T-helper 1 cell treated with Interleukin-12 subunit alpha and Interleukin-12 subunit beta and Interleukin-4 antibody, amounts not matched to agents 30 μg/mL and 1 μg/mL, for 36 hours (primary cell): ENCODE results near the gene MRPL41.
"Not testable (repeated sequence)": the region's sequence is repeated elsewhere in the genome, so short reads cannot be mapped to it uniquely, and the experiment has no call there.

Experiments used
- H3K27ac Mint-ChIP-seq: one replicate; pipeline ENCODE4 v1.8.0; 2021; ENCODE audit warnings: mild to moderate bottlenecking, mixed read lengths
- H3K27me3 Mint-ChIP-seq: one replicate; pipeline ENCODE4 v1.8.0; 2021; ENCODE audit warnings: low read depth, mixed read lengths
- H3K36me3 Mint-ChIP-seq: one replicate; pipeline ENCODE4 v1.8.0; 2021; ENCODE audit warnings: low read depth, mixed read lengths
- H3K4me1 Mint-ChIP-seq: one replicate; pipeline ENCODE4 v1.8.0; 2021; ENCODE audit warnings: low read depth, mixed read lengths
- H3K4me3 Mint-ChIP-seq: one replicate; pipeline ENCODE4 v1.8.0; 2021; ENCODE audit warnings: mild to moderate bottlenecking, moderate library complexity, mixed read lengths
- H3K9me3 Mint-ChIP-seq: one replicate; pipeline ENCODE4 v1.8.0; 2021; ENCODE audit warnings: mixed read lengths

The MRPL41 gene

DNA sequence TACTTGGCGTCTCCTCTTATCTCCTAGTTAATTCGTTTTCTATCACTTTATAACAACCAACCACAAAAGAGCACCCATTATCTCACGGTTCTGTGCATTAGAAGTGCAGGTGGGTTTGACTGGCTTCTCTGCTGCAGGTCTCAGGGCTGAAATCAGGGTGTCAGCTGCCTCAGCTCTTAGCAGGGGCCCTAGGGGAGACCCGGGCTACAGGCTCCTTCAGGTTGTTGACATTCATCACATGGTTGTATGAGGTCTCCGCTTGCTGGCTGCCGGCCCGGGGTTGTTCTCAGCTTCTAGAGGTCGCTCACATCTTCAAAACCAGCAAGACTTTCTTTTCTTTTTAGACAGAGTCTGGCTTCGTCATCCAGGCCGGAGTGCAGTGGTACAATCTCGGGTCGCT, 41.5 kb downstream of the MRPL41 start:
- no peaks in the 10 kb centered on the region for H3K36me3 Mint-ChIP-seq
- no peaks in the 10 kb centered on the region for H3K9me3 Mint-ChIP-seq
- H3K27ac Mint-ChIP-seq, result no peak overlapping the region
- H3K27me3 Mint-ChIP-seq, result no peaks in the 10 kb centered on the region
- peaks cover 9% of the 10 kb centered on the region for H3K4me1 Mint-ChIP-seq
- H3K4me3 Mint-ChIP-seq, result peak overlapping the region; percentile 16

DNA sequence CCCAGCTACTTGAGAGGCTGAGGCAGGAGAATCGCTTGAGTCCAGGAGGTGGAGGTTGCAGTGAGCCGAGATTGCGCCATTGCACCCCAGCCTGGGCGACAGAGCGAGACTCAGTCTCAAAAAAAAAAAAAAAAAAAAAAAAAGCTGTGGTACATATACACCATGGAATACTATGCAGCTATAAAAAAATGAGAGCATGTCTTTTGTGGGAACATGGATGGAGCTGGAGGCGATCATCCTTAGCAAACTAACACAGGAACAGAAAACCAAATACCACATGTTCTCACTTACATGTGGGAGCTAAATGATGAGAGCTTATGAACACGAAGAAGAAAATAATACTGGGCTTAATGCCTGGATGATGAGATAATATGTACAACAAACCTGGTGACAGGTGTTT, 44.9 kb downstream of the MRPL41 start:
- H3K4me1 Mint-ChIP-seq, H3K36me3 Mint-ChIP-seq, H3K9me3 Mint-ChIP-seq, H3K27me3 Mint-ChIP-seq, H3K27ac Mint-ChIP-seq, H3K4me3 Mint-ChIP-seq: not testable (repeated sequence)

DNA sequence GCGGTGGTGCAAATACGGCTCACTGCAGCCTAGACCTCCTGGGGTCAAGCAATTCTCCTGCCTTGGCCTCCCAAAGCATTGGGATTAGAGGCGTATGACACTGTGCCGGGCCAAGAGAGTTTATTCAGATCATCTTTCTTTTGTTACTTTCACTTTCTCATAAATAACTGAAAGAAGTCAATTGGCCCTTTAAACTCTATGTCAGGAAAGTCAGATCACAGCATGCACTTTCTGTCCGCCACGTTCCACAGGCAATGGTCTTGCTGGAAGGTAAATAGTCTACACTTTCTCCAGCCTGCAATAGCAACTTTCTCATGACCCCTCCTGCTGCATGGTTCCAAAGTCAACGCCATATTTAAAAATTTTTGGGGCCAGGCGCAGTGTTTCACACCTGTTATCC, 47.3 kb downstream of the MRPL41 start:
- no peaks in the 10 kb centered on the region for H3K9me3 Mint-ChIP-seq
- peaks cover 6% of the 10 kb centered on the region for H3K27me3 Mint-ChIP-seq
- H3K4me1 Mint-ChIP-seq, result peaks cover 13% of the 10 kb centered on the region
- H3K4me3 Mint-ChIP-seq, result no peak overlapping the region
- no peak overlapping the region for H3K27ac Mint-ChIP-seq
- no peaks in the 10 kb centered on the region for H3K36me3 Mint-ChIP-seq
